ENCODE data around the gene RAP1GAP2.

DNA sequence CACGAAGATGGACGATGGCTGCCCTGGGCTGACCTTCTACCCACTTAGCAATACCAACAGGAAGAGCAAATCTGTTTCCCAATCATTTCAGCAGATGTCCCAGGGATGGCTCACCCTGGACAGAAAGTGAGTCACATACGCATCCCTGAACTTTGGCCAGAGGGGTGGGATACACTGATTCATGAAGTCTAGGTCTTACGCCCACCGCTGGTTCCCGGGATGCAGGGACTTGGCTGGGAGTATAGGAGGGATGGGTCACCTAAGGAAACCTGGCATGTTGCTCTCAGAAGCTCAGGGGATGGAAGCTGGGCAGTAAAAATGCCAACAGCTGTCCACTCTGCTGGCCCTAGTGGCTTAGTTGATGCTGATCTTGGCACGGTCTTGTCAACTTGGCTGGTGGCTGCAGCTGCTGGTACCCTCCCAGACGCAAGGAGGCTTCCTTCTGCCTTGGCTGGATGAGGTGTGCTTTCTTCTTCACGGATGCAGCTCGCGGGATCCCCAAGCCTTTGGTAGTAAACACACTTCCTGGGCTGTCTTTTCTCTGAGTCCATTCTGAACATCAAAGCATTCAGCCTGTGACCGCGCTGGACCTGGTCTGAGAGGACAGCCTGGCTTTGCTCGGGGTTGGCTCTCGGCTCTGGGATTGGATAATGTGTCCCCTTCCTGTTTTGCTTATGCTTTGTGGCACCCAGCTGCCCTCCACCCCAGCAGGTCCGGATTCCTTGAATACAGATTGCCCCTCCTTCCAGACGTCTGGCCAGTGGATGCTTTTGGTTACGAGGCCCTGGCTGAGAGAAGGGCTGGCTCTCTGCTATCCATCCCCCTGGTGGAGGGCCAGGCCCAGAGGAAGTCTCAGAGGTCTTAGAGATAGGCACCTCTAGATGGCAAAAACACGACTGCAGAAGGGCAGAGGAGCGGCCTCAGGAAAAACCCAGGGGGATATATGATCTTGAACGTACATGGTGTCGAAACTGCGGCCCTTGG, 71.5 kb downstream of the RAP1GAP2 start:
- no peak for TF ChIP-seq POLR2A (IDR thresholded peaks at IDR 0.05)
- TF ChIP-seq, protein P1, sequence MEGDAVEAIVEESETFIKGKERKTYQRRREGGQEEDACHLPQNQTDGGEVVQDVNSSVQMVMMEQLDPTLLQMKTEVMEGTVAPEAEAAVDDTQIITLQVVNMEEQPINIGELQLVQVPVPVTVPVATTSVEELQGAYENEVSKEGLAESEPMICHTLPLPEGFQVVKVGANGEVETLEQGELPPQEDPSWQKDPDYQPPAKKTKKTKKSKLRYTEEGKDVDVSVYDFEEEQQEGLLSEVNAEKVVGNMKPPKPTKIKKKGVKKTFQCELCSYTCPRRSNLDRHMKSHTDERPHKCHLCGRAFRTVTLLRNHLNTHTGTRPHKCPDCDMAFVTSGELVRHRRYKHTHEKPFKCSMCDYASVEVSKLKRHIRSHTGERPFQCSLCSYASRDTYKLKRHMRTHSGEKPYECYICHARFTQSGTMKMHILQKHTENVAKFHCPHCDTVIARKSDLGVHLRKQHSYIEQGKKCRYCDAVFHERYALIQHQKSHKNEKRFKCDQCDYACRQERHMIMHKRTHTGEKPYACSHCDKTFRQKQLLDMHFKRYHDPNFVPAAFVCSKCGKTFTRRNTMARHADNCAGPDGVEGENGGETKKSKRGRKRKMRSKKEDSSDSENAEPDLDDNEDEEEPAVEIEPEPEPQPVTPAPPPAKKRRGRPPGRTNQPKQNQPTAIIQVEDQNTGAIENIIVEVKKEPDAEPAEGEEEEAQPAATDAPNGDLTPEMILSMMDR (IDR thresholded peaks at IDR 0.05): no peak

All from heart left ventricle (tissue), 13 donors.